GM21367 (cell line): ENCODE data around the gene SLC29A1.

ENCODE experiments used
- ATAC-seq: cut with Tn5 transposase; IDR thresholded peaks from one replicate; pipeline ENCODE4 v1.9.1; 2021; ENCODE audit not compliant: unreplicated experiment

SLC29A1 gene

GRCh38 chr6:44278774-44279697, 55.6 kb downstream of the SLC29A1 start:
- ATAC-seq: no peak
